GM19455 (cell line): ENCODE measurements around the gene WWOX.
A peak's percentile ranks its signal among the peaks of the same experiment; 100 is the strongest.

Experiments
- ATAC-seq: cut with Tn5 transposase; IDR thresholded peaks from one replicate; pipeline ENCODE4 v1.9.1; 2021; ENCODE audit not compliant: unreplicated experiment

WWOX gene

DNA sequence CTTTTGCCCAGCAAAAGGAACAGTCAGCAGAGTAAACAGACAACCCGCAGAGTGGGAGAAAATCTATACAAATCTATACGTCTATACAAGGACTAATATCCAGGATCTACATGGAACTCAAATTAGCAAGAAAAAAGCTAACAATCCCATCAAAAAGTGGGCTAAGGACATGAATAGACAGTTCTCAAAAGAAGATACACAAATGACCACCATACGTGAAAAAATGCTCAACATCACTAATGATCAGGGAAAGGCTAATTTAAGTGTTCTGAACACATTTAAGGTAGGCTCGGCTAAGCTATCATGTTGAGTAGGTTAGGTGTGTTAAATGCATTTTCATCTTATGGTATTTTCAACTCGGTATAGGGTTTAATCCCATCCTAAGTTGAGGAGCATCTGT is 598.0 kb downstream of the WWOX start:
- ATAC-seq: no peak

DNA sequence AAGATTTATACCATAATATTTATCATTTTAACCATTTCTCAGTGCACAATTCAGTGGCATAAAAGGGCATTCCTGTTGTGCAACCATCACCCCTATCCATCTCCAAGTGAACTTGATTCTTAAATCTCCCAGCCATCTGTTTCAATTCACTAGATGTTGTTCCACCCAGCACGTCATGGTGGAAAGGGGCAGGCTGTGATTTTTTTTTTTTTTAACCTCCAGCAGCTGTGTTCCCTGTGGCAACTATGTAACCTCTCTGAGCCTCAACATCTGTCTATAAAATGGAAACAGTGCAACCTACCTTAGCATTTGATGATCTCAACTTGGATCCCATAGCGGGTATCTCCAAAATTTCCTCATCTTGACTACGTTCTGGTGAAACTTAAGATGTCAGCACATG is 604.5 kb downstream of the WWOX start:
- ATAC-seq: no peak

DNA sequence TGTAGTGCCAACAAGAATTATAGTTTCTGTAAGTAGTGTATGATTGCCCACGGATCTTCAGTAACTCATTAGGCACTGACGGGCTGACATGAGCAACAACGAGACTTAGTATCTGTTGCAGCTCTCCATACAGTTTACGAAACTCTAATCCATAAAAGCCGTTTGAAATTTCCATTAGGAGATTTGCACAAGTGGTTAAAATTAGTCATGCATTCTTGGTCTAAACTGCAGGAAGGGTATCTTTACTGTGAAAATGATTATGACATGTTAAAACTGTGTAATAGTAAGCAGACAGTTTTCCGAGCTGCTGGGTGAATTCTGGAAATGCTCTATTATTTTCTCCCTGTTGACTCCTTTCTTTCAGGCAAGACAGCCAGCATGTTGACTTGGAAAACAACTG is 605.0 kb downstream of the WWOX start:
- ATAC-seq: no peak

DNA sequence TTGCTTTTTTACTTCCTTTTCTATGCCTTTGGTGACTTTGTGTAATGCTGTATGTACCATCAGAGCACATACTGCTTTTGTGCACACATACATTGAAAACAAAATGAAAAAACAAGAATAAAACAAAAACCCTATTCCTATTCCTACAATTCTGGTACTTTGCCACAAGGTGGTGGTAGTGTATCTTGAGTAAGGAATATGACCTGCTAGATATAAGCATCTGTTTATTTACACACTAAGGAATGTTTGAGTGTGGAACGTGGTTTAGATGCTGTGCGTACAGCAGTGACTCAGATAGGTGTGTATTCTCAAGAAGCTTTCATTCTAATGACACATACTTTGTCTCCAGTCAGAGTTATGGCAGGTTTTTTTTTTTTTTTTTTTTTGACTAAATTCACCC is 606.2 kb downstream of the WWOX start:
- no peak for ATAC-seq

DNA sequence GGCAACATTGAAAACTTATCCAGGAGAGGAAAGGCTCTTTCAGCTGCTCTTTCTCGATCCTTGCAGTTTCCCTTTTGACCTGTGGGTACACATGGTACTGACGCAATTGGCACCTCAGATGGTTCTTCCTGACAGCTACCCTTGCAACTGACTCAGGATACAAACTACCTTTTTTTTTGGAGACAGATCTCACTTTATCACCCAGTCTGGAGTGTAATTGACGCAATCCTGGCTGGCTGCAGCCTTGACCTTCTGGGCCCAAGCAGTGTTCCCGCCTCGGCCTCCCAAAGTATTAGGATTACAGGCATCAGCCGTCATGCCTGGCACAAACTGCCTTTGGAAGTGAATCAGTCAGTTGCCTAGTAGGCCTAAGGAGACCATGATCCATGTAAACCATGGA is 607.2 kb downstream of the WWOX start:
- no peak for ATAC-seq

DNA sequence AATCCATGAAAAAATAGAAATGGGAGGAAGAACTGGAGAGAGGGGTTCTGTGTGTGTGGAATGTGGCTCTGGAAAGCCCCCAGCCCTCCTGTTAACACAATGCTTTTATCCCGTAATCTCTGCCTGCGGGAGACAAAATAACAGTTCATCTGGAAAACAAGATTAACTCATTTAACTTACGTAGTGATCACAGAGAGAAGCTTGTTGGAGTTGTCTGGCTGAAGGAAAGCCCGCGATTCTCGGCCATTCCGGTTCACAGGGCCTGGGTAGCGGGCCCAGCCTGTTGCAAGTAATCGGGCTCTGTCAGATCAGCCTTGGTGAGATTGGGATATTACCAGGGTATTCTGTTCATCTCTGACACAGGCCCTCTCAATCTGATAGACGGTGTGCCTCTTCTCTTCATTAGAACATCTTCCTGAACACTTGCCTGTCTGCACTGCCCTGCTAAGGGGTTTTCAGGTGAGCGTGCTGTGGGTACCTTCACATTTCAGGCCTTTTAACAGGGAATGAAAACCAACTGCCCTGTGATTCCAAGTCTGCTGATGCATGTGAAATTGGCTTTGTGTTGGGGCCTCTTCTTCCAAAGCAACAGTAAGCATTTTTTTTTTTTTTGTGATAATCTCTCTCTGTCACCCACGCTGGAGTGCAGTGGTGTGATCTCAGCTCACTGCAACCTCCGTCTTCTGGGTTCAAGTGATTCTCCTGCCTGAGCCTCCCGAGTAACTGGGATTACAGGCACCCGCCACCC is 609.9 kb downstream of the WWOX start:
- ATAC-seq: no peak

DNA sequence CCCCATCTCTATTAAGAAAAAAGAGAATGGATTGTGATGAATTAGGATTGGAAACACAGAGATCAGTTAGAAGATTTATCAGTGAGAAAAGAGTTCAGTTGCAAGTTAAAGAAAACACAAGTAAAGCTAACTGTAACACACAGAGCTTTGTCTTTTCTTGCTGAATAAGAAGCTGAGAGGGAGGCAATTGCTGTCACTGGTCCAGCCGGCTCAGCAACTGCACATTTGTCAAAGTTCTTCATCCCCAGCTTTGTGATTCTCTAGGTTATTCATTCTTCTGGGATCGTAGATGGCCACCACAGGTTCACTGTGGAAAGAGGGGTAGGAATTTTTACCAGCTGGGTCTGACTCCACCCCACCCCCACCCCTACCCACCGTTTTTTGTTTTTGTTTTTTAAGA is 615.7 kb downstream of the WWOX start:
- ATAC-seq: no peak

DNA sequence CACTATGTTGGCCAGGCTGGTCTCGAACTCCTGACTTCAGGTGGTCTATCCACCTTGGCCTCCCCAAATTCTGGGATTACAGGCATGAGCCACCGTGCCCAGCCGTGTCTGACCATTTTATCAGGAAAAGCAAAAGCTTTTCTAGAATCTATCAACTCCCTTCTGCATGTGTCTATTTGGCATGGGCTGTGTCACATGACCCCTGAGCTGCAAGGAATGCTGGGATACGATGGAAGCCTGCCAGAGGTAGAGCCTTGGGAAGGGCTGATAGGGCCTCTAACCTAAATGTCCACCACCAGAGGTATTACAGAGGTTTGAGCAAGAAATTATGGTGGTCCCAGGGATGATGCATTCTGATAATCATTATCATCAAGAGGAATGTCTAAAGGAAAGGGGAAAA is 616.2 kb downstream of the WWOX start:
- no peak for ATAC-seq

DNA sequence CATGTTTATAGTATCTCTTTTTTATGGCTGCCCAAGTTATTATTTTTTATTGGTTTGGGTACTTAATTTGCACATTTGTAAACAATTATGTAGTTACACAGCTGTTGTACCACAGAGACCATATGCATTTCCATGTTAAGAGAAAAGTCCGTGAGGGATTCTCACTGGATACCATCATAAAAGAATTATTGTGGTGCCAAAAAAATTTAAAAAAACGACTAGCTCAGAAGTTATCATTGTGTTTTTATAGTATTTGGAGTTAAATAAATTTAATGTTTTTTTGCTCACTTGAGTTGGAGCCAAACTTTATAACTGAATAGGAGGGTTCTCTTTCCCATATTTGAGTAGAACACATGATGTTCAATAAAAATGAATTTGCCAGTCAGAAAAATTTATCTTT is 618.7 kb downstream of the WWOX start:
- no peak for ATAC-seq

DNA sequence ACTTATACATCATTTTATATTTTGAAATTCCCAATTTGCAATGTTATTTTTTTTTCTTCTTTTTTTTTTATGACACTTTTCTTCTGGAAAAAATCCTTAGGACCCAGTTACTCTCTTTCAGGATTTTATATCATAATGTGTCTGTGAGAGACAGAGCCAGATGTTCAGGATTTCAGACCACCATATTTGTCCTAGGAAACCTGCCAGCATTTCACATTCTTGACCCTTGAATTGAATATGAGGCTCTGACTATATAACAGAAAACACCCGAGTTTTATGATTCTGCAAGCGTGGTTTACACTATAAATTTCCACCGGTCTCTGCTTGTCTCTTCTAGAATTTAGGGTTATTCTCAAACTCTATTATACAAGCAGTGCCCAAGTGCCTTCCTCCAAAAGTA is 621.0 kb downstream of the WWOX start:
- no peak for ATAC-seq

DNA sequence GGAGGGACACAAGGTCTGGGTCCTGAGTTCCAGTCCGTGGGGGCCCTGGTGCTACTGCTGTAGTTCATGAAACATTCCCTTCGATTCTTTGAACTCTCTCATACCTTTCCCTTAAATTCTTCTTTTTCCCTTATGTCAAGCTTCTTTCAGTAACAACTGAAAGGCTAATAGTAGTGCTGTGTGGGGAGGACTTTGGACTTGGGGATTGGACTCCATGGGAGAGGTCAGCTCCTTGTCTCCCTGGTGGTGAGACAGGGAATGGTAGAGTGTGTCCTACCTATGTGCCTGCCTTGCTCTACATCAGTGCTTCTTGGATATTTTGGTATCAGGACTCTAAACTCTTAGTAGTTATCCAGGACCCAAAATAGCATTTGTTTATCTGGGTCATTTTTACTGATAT is 628.1 kb downstream of the WWOX start:
- no peak for ATAC-seq

DNA sequence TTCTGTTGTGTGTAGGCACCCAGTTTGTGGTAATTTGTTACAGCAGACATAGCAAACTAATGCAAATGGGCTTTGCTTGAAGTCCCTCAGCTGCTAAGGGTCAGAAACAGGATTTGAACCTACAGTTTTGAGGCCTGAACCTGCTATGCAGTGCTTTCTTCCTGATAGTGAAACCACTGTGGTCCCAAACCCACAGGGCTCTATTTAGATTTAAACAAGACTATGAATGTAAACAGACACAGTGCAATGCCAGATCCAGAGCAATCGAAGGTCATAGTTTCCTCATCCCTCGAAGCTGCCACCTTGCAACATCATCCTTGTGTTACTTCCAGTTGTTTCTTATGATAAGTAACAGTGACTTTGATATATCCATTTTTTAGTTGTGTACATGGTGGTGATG is 630.2 kb downstream of the WWOX start:
- ATAC-seq: peak; percentile 68

DNA sequence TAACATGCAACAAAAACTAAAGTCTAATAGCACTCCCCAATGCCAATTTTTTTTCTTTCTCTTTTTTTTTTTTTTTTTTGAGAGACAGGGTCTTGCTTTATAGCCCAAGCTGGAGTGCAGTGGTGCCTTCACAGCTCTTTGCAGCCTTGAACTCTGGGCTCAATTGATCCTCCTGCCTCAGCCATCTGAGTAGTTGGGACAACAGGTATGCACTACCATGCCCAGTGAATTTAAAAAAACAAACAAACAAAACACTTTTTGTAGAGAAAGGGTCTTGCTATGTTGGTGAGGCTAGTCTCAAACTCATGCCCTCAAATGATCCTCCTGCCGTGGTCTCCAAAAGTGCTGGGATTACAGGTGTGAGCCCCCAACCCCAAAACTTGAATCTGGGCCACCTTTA is 632.3 kb downstream of the WWOX start:
- no peak for ATAC-seq

DNA sequence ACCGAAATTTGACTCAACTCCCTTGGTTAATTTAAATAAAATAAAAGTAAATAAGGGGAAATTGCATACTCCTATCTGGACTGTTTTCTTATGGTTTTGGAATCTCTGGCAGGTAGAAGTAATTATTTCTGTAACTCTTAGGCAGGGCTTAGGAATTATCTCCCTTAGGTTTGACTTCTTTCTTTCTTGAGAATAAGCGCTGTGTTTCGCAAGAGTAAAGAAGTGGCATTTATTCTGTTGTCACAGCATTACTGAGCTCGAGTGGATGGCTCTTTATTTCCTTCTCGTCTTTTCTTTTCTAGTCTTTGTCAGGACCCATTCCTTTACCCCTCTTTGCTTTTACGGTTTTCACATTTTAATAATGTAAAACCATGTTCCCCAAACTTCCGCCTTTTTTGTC is 633.2 kb downstream of the WWOX start:
- no peak for ATAC-seq

DNA sequence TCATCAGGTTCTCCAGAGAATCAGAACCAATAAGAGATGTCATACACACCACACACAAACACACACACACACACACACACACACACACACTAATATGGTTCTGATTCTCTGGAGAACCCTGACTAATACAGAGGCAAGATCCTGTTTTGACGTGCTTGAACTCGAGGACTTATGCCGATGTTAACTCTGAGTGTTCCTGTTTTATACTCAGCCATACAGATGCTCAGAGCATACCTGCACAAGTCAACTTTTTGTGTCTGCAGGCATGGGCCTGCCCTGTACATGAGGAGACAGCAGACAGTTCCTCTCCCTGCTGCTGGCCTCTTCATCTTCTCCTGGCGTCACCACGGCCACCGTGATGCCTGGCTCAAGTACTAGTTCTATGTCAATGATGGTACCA is 635.9 kb downstream of the WWOX start:
- ATAC-seq: no peak

DNA sequence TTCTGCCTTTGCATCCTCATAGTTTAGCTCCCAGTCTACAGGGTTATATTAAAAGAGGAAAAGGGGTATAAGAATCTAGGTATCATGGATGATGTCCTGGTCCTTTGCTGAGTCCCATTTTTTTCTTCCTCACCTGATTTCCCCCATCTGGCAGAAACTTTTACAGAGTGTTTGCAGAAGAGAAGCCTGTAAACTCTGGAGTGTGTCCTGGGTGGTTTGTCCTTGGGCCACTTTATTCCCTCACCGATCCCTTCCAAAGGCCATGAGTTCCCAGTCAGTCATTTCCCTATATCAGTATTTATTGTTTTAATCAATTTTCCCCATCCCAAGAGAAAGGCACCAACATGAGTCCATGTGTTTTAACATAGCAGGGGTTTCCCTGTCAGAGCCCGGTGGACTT is 638.2 kb downstream of the WWOX start:
- no peak for ATAC-seq

DNA sequence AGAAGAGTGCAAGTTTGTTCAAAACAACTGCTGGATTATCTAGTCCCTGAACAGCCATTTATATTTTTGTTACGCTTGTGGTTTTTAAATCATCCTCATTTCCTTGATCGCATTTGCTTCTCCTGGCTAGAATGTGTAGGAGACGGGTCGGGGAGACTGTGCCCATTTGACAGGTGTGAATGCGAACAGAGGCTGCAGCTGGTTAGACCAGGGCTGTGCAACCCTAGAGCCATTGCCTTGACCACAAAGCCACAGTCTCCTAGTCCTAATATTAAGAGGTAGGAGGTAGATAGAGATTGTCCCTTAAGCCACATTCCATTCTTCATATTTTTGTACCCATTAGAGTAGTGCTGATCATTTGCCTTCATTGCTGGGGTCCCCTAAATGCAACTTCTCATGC is 639.1 kb downstream of the WWOX start:
- no peak for ATAC-seq

DNA sequence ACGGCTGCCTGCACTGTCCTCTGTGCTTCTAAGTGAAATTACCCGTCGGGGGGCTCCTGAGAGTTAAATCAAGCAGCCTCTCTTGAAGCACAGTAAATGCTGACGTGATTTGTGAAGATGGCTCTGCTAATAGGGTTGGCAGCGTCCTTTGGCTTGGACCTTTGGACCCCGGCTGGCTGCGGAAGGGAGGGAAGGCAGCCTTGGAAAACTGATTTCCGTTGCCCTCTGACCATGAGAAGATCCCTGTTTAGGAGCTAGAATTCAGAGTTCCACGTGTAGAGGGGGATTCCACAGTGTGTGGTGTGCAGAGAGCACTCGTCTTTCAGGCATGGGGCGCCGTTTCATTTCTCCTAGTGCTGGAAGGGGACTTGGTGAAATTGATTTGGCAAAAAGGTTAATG is 640.8 kb downstream of the WWOX start:
- ATAC-seq: no peak

DNA sequence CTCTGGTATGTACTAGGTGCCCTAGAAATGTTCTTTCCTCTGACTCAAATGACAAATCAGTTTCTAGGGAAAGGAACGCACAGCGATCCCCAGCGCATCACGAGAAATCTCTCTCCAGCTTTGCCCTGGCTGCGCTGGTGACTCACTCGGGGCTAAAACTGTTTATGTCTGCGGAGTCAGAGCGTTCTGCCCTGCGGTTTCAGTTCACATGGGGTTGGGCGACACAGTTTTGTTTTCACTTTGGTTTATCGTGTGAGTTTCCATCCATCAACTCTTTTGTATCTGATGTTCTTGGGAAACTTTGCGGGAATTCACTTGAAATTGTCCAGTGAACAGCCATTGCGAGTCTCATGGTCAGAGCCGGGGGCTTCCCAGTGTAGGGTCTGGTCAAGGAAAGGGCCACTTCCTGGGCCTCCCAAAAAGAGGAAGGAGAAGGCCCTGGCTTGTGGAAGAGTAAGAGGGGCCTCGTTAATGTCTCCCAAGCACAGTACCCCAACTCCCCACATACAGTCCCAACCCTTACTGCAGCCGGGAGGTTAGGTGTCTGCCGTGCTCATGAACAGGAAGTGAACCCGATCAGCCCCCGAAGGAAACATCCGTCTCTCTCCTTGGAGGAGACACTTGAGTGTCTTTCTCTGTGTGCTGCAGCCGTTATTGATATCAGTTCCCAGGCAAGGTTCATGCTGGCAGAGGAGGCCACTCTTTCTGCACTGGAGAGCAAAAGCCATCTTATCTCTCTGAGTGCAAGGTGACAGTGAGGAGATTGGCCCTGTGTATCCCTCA is 643.2 kb downstream of the WWOX start:
- ATAC-seq: peak; percentile 98

DNA sequence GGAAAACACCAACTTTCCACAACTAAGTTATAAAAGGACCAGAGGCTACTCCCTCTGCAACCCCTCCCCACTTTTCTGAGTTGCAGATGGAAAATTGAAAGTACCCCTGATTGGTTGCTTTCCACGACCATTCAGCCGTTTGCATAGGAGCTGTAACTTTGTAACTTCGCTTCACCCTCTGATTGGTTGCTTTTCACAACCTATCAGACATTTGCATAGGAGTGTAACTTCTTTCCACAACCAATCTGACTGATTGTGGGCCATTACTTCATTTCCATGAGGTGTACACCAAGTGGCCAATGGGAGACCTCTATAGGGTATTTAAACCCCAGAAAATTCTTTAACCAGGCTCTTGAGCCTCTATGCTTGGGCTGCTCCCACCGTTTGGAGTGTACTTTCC is 644.1 kb downstream of the WWOX start:
- ATAC-seq: no peak

DNA sequence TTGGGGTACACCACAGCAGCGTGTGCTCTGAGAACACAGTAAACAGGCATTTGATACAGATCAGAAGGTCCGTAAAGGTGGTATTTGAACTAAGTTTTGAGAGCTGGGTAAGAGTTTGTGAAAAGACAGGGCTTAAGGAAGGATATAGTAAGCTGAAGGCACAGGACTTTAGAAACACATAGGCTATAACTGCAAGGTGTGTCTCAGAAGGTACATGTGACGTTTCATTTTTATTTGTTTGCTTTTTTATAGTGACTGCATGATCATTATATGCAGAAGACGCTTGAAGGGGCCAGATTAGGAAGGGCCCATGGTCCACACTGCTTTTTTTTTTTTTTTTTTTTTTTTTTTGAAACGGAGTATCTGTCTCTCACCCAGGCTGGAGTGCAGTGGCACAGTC is 644.6 kb downstream of the WWOX start:
- no peak for ATAC-seq

DNA sequence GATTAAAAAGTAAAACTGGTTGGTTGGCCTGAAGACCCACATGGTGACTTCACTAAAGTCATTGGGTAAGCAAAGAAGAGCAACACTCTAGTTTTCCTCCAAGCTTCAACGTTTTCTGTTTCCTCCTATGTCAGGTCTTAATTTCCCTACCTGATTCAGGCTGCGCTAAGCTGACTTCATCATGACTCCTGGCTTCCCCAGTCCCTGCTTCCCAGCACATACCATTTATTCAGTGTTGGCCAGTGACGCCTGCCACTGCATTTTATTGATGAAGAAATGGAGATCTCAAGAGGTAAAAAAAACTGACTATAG is 645.3 kb downstream of the WWOX start:
- no peak for ATAC-seq
